Measurements from ENCODE around the gene CFH. TPM values are rescaled to one million over a fixed set of nuclear protein-coding genes. Genes with fewer than 3 reads are reported as not detected.

Gene CFH
- polyA plus RNA-seq, 1 donor from 2014 or later, result not detected

GRCh38 chr1:196609370-196609737 is 42.5 kb upstream of the CFH start:
- H3K27ac ChIP-seq (ENCODE audit: low read length), result peak overlapping the region; percentile 69
- H2AFZ ChIP-seq (ENCODE audit: low read depth, low read length), result peak overlapping the region; percentile 11
- H3K27me3 ChIP-seq (ENCODE audit: insufficient read depth, low read depth, low read length), result no peaks in the 10 kb centered on the region
- H3K4me3 ChIP-seq (ENCODE audit: low read length), result peak overlapping the region; percentile 72
- TF ChIP-seq EZH2 (IDR thresholded peaks at IDR 0.05; ENCODE audit: borderline replicate concordance, insufficient read depth, low read length, poor library complexity, severe bottlenecking) (no peak), MXI1 (conservative IDR thresholded peaks at IDR 0.05; ENCODE audit: poor library complexity, severe bottlenecking) (peak; percentile 3)
- peak overlapping the region; percentile 65 for H3K9ac ChIP-seq (ENCODE audit: low read length)
- H3F3A ChIP-seq (ENCODE audit: insufficient read depth, low read length, poor library complexity, severe bottlenecking), result no peaks in the 10 kb centered on the region
- no peaks in the 10 kb centered on the region for H3K9me3 ChIP-seq (ENCODE audit: low read length)
- H3K9me2 ChIP-seq (ENCODE audit: insufficient read depth, low read length), result no peaks in the 10 kb centered on the region
- H4K20me1 ChIP-seq (ENCODE audit: insufficient read depth), result no peaks in the 10 kb centered on the region
- peaks cover 30% of the 10 kb centered on the region for H3K79me2 ChIP-seq (replicated peaks; ENCODE audit: insufficient read depth, low read length)
- H3K4me2 ChIP-seq (ENCODE audit: low read length), result peak overlapping the region; percentile 52
- no peaks in the 10 kb centered on the region for H3K36me3 ChIP-seq (ENCODE audit: insufficient read depth, low read length)

- H3K27ac ChIP-seq (ENCODE audit: low read length), result no peak overlapping the region
- H3K9me3 ChIP-seq (ENCODE audit: low read length), result no peaks in the 10 kb centered on the region
- no peak overlapping the region for H3K4me3 ChIP-seq (ENCODE audit: low read length)
- TF ChIP-seq REST (IDR thresholded peaks at IDR 0.05; ENCODE audit: borderline replicate concordance) (no peak), EP300 (conservative IDR thresholded peaks at IDR 0.05; ENCODE audit: poor library complexity, severe bottlenecking) (no peak), MXI1 (conservative IDR thresholded peaks at IDR 0.05; ENCODE audit: poor library complexity, severe bottlenecking) (no peak), SMC3 (conservative IDR thresholded peaks at IDR 0.05; ENCODE audit: poor library complexity) (no peak), RAD21 (conservative IDR thresholded peaks at IDR 0.05) (no peak), POLR2AphosphoS5 (IDR thresholded peaks at IDR 0.05) (no peak), TAF1 (IDR thresholded peaks at IDR 0.05; ENCODE audit: low read depth) (no peak)
- TF ChIP-seq, protein P1, sequence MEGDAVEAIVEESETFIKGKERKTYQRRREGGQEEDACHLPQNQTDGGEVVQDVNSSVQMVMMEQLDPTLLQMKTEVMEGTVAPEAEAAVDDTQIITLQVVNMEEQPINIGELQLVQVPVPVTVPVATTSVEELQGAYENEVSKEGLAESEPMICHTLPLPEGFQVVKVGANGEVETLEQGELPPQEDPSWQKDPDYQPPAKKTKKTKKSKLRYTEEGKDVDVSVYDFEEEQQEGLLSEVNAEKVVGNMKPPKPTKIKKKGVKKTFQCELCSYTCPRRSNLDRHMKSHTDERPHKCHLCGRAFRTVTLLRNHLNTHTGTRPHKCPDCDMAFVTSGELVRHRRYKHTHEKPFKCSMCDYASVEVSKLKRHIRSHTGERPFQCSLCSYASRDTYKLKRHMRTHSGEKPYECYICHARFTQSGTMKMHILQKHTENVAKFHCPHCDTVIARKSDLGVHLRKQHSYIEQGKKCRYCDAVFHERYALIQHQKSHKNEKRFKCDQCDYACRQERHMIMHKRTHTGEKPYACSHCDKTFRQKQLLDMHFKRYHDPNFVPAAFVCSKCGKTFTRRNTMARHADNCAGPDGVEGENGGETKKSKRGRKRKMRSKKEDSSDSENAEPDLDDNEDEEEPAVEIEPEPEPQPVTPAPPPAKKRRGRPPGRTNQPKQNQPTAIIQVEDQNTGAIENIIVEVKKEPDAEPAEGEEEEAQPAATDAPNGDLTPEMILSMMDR (IDR thresholded peaks at IDR 0.05; ENCODE audit: poor library complexity, severe bottlenecking), result no peak
- no peak overlapping the region for H3K4me2 ChIP-seq (ENCODE audit: low read length)
- H3F3A ChIP-seq (ENCODE audit: insufficient read depth, low read length, poor library complexity, severe bottlenecking), result no peaks in the 10 kb centered on the region
- no peaks in the 10 kb centered on the region for H3K27me3 ChIP-seq (ENCODE audit: insufficient read depth, low read depth, low read length)
- no peak overlapping the region for H2AFZ ChIP-seq (ENCODE audit: low read depth, low read length)
- no peaks in the 10 kb centered on the region for H4K20me1 ChIP-seq (ENCODE audit: insufficient read depth)
- no peaks in the 10 kb centered on the region for H3K9me2 ChIP-seq (ENCODE audit: insufficient read depth, low read length)
- H3K79me2 ChIP-seq (replicated peaks; ENCODE audit: insufficient read depth, low read length), result peaks cover 9% of the 10 kb centered on the region
- no peak overlapping the region for H3K9ac ChIP-seq (ENCODE audit: low read length)
- H3K36me3 ChIP-seq (ENCODE audit: insufficient read depth, low read length), result no peaks in the 10 kb centered on the region
Measured at GRCh38 chr1:196611873-196612272, 40.0 kb upstream of the CFH start.

GRCh38 chr1:196619721-196620120 is 32.1 kb upstream of the CFH start:
- no peak overlapping the region for H3K9ac ChIP-seq (ENCODE audit: low read length)
- H3K9me3 ChIP-seq (ENCODE audit: low read length), result no peaks in the 10 kb centered on the region
- no peak overlapping the region for H3K4me2 ChIP-seq (ENCODE audit: low read length)
- no peak overlapping the region for H2AFZ ChIP-seq (ENCODE audit: low read depth, low read length)
- TF ChIP-seq, protein P1 (IDR thresholded peaks at IDR 0.05; ENCODE audit: poor library complexity, severe bottlenecking), result no peak
- TF ChIP-seq MXI1 (conservative IDR thresholded peaks at IDR 0.05; ENCODE audit: poor library complexity, severe bottlenecking) (no peak), SMC3 (conservative IDR thresholded peaks at IDR 0.05; ENCODE audit: poor library complexity) (no peak), TAF1 (IDR thresholded peaks at IDR 0.05; ENCODE audit: low read depth) (no peak)
- no peaks in the 10 kb centered on the region for H3K36me3 ChIP-seq (ENCODE audit: insufficient read depth, low read length)
- no peak overlapping the region for H3K27ac ChIP-seq (ENCODE audit: low read length)
- H3K27me3 ChIP-seq (ENCODE audit: insufficient read depth, low read depth, low read length), result no peaks in the 10 kb centered on the region
- no peaks in the 10 kb centered on the region for H3F3A ChIP-seq (ENCODE audit: insufficient read depth, low read length, poor library complexity, severe bottlenecking)
- H3K4me3 ChIP-seq (ENCODE audit: low read length), result no peak overlapping the region
- no peaks in the 10 kb centered on the region for H3K79me2 ChIP-seq (replicated peaks; ENCODE audit: insufficient read depth, low read length)
- no peaks in the 10 kb centered on the region for H3K9me2 ChIP-seq (ENCODE audit: insufficient read depth, low read length)
- no peaks in the 10 kb centered on the region for H4K20me1 ChIP-seq (ENCODE audit: insufficient read depth)

Measured in neural cell (in vitro differentiated cells).